Stimulated activated CD4-positive, alpha-beta T cell treated with anti-CD3 and anti-CD28 coated beads, Interleukin-1b, Interleukin-23, amount 100 ng/mL, for 1 hour (primary cell): ENCODE data around the gene OR10V1.
A peak's percentile ranks its signal among the peaks of the same experiment; 100 is the strongest.
"Not testable (repeated sequence)": the region's sequence is repeated elsewhere in the genome, so short reads cannot be mapped to it uniquely, and the experiment has no call there.

ENCODE experiments used
- DNase-seq, 2 donors: peaks; one replicate each; pipeline ENCODE4 v3.0.0-alpha.2; 2020; ENCODE audit warnings: low read depth in 2 of 2

OR10V1 gene

GRCh38 chr11:59710136-59710847, 3.4 kb downstream of the OR10V1 start:
- no peak for DNase-seq

DNA sequence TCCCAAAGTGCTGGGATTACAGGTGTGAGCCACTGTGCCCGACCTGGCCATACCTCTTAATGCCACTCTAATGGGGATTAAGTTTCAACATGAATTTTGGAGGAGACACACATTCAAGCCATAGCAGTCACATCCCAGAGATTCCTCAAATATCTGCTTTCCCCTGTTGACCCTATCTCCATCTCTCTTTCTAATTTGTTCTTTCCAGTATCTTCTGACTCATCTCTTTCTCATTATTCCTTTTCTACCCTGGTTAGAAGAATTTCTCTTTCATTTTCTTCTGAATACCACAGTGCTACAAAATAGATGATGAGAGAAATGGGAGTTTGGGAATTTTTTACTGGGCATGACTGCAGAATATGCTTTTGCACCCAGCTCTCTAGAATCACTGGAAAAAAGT, 5.1 kb downstream of the OR10V1 start:
- no peak for DNase-seq

DNA sequence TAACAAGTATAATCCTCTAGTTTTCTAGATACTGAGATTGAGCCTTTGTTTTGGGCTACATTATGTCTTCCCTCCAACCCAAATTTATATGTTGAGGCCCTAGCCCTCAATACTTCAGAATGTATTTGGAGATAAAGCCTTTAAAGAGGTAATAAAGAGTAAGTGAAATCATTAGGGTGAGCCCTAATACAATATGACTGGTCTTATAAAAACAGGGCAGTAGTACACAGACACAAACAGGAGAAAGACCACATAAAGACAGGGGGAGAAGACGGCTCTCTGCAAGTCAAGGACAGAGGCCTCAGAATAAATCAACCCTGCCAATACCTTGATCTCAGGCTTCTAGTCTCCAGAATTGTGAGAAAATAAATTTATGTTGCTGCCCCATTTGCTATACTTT, 6.3 kb downstream of the OR10V1 start:
- no peak for DNase-seq

- DNase-seq, result no peak
Measured at GRCh38 chr11:59706518-59707285, 6.9 kb downstream of the OR10V1 start.

GRCh38 chr11:59705294-59705693, 8.4 kb downstream of the OR10V1 start:
- no peak for DNase-seq

GRCh38 chr11:59703515-59703914, 10.1 kb downstream of the OR10V1 start:
- not testable (repeated sequence) for DNase-seq

DNA sequence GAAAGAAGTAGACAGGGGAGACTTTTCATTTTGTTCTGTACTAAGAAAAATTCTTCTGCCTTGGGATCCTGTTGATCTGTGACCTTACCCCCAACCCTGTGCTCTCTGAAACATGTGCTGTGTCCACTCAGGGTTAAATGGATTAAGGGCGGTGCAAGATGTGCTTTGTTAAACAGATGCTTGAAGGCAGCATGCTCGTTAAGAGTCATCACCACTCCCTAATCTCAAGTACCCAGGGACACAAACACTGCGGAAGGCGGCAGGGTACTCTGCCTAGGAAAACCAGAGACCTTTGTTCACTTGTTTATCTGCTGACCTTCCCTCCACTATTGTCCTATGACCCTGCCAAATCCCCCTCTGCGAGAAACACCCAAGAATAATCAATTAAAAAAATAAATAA, 13.5 kb downstream of the OR10V1 start:
- not testable (repeated sequence) for DNase-seq

- DNase-seq, result no peak
Measured at GRCh38 chr11:59698506-59698905, 15.1 kb downstream of the OR10V1 start.

DNA sequence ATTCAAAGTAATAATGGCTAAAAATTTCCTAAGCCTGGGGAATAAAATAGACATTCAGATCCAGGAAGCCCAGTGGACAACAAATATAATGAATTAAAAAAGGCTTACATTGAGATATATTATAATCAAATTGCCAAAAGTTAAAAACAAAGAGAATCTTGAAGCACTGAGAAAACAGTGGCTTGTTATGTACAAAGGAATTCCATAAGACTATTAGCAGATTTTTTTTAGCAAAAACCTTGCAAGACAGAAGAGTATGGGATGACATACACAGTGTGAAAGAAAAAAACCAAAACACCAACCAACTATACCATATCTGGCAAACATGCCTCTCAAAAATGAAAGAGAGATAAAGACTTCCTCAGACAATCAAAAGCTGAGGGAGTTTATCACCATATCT, 20.7 kb downstream of the OR10V1 start:
- DNase-seq, result no peak

DNA sequence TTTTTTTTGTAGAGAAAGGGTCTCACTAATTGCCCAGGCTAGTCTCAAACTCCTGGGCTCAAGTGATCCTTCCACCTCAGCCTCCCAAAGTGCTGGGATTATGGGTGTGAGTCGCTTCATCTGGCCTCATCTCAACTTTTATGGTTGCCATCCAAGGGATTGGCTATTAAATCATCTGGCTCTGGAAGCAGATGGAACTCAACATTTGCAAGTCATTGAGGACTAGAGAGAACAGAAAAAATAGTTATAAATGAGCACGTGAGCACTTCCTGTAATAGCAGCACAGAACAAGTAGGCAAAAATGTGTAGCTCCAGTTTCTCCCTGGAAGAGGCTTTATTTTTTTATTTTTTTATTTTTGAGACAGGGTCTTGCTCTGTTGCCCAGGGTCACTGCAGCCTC, 22.5 kb downstream of the OR10V1 start:
- DNase-seq, result no peak

DNA sequence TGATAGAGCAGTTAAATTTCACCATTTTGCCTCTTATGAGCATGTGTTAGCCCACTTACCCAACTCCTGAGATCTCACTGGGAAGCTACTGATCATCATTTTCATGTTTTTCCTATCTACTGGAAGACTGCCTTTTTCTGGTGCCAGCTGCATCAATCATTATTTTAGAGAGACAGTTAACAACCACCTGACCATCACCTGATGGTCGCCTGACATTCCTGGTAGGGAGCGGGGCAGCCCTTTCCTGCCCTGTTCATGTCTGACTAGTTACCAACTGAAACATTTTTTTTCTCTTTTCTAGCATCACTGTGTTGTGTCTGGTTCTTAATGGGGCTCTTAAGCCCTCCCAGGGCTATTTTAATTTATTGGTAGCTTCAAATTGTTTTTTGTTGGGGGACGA, 24.6 kb downstream of the OR10V1 start:
- DNase-seq, result no peak

- DNase-seq, result not testable (repeated sequence)
Measured at GRCh38 chr11:59681260-59681725, 32.4 kb downstream of the OR10V1 start.

DNA sequence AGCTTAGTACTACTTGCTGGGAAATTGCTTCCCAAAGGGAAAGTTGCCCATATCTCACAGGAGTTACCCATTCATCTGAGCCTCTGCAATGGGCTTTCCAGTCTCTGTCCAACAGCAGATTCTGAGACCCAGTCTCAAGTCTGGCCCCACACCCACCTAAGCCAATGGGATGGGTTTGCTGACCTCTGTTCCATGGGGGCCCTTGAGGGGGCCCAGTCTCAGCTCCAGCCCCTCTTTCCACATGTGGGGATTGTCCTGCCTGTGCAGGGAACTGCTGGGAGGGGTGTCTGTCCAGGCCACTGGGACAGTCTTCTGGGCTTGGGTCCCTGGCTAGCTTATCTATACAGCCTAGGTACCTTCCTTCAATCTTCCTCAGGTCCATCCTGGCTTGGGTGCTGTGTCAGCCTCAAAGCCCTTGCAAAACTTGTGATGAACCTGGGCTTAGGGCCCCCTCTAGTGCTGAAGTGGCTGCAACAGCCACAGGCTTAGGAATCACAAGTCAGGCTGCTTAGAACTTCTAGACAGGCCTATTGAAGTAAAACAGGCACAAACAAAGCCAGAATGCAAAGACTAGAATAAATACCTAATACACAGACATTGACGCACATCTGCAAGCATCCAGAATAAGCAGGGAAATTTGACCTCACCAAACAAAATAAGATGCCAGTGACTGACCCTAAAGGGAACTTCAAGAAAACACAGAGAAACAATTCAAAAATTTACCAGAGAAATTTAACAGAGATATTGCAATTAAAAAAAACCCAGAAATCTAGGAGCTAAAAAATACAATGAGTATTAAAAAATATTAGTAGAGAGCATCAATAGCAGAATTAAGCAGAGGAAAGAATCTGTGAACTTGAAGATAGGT, 33.1 kb downstream of the OR10V1 start:
- peak; percentile 27 for DNase-seq

GRCh38 chr11:59679347-59679746, 34.3 kb downstream of the OR10V1 start:
- DNase-seq, result no peak

DNA sequence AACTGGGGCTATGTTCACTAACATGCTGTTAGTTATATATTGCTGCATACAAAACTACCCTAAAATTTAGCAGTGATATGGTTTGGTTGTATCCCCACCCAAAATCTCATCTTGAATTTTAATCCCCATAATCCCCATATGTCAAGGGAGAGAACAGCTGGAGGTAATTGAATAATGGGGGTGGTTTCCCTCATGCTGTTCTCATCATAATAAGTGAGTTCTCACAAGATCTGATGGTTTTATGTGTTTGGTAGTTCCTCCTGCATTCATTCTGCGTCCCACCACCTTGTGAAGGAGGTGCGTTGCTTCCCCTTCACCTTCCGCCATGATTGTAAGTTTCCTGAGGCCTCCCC, 34.9 kb downstream of the OR10V1 start:
- DNase-seq, result no peak

GRCh38 chr11:59678118-59678812, 35.4 kb downstream of the OR10V1 start:
- no peak for DNase-seq

GRCh38 chr11:59676205-59676604, 37.4 kb downstream of the OR10V1 start:
- DNase-seq, result no peak

DNA sequence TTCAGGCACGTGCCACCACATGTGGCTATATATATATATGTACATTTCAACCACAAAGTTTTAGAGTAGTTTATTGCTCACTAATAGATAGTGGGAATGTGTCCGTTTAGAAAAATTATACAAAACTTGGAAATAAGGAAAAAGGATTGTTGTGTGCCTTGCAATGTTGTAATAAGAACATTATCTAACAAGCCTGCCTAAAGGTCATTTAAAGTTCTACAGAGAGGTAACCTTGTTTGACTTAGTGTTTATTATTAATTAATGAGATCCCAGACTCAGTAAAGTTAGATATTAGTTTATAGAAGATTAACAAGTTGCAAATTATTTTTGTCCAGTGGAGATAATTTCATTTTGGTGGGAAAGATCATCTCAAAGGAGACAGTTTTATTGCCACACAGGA, 39.4 kb downstream of the OR10V1 start:
- DNase-seq, result no peak

GRCh38 chr11:59673291-59673690, 40.4 kb downstream of the OR10V1 start:
- no peak for DNase-seq

DNA sequence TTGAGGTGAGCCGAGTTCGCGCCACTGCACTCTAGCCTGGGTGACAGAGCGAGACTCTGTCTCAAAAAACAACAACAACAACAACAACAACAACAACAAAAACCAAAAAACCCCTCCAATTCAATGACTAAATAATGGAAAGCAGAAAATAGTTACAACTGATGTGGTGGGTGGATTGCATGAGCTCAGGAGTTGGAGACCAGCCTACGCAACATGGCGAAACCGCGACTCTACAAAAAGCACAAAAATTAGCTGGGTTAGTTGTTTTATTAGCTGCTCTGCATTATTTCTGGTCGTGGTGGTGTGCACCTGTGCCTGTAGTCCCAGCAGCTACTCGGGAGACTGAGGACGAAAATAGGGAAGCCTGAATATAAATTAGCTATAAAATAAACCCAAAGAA, 42.2 kb downstream of the OR10V1 start:
- DNase-seq, result no peak

- DNase-seq, result no peak
Measured at GRCh38 chr11:59669611-59670009, 44.0 kb downstream of the OR10V1 start.
